SH-SY5Y (cell line): ENCODE measurements around the gene AGAP1.

Experiments
- GATA2 ChIP-seq: IDR thresholded peaks from 2 replicates; pipeline ENCODE4 v1.6.1; 2011; ENCODE audit warnings: mild to moderate bottlenecking, low read depth, low read length
- GATA3 ChIP-seq: IDR thresholded peaks from 2 replicates; pipeline ENCODE4 v1.6.1; 2011; ENCODE audit warnings: low read depth, mild to moderate bottlenecking, low read length, moderate library complexity

DNA sequence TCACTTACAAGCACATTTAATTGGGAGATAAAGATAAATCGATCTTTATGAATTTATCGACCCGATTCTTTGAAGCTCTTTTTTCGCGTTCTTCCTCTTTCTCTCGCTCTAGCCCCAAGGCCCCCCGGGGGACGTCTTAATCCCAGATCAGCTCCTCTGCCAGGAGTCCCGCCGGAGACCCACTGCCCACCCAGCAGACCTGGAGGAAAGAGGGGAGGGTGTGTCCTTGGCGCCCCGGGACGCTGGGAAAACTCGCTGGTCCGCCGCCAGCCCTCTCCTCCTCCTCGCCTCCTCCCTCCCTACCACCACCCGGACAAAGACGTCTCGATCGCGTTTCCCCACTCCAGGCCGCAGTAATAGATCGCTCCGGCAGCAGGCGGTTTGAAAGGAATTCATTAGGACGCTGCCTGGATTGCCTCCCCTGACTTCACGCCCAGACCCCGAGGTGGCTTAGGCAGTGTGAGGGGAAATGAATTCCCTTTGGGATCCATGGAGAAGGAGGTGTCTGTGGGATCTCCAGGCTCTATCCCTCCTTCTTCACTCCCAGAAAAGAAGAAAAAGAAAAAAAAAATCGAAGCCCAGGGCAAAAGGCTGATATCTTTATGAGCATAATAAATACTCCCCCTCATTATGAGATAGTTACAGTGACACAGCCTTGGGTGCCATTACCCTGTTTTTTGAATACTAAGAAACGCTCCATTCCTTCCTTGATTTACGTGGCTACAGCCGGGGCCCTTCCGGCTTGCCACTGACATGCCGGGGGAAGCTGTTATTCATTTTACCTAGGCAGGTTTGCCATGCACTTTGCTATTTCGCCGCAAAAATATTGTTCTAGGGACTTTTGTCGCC lies 676.1 kb downstream of the AGAP1 start:
- no peak for TF ChIP-seq GATA2
- TF ChIP-seq GATA3 = no peak
